Urinary bladder (tissue), 4 donors: Measurements from ENCODE around the gene ABR. TPM values are rescaled to one million over a fixed set of nuclear protein-coding genes. Genes with fewer than 3 reads are reported as not detected.
"Not testable (repeated sequence)": the region's sequence is repeated elsewhere in the genome, so short reads cannot be mapped to it uniquely, and the experiment has no call there.

Experiments used
- DNase-seq: peaks from one replicate; pipeline ENCODE4 v3.0.0-alpha.2; 2015; ENCODE audit errors: extremely low spot score
- H3K27ac ChIP-seq: one replicate; pipeline ENCODE4 v1.5.1; 2013; ENCODE audit warnings: low read depth, mild to moderate bottlenecking, moderate library complexity
- H3K36me3 ChIP-seq: one replicate; pipeline ENCODE4 v1.6.1; 2013; ENCODE audit warnings: mild to moderate bottlenecking, moderate library complexity; ENCODE audit not compliant: insufficient read depth
- H3K4me1 ChIP-seq: one replicate; pipeline ENCODE4 v1.6.1; 2013; ENCODE audit warnings: mild to moderate bottlenecking, moderate library complexity; ENCODE audit not compliant: insufficient read depth
- H3K4me3 ChIP-seq: one replicate; pipeline ENCODE4 v1.5.1; 2013; ENCODE audit warnings: low read depth, low read length
- WGBS: extraction: QIAGEN DNeasy Blood & Tissue Kit; methylation state at CpG from one replicate; pipeline ENCODE4 v1.1.7; 2013; 5-methylcytosine and 5-hydroxymethylcytosine counted together
- polyA plus RNA-seq: library from polyadenylated mRNA; stranded (reverse); fragments of 200-250 nt; gene quantifications from one replicate; pipeline ENCODE4 v1.2.3, GENCODE V29; 2013
- total RNA-seq: library from RNA; depleted of rRNA; stranded (reverse); fragments of >200 nt; gene quantifications from one replicate; pipeline ENCODE4 v1.2.3, GENCODE V29; 2014
- donor health status: healthy with polysubstance abuse.
- donor health status: healthy.

Gene ABR
- total and polyA plus RNA-seq, 2 donors, result 37.1 to 53.9 TPM

DNA sequence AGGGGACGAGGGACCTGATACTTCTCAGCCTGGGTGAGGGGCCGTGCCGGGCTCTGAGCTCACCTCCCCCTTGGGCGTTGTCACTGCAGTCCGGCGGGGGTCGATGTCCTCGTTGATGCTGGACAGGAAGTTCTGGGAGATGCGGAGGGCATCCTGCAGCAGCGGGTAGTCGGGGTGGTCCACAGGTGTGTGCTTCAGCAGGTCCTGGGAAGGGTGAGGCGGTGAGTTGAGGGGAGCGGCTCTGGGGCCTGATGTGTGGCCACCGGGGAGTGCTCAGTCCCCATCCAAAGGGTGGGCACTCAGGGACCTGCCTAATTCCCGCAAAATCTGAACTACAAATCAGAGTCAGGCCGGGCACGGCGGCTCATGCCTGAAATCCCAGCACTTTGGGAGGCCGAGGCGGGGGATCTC, 107.2 kb downstream of the ABR start:
- peaks cover 12% of the 10 kb centered on the region for H3K36me3 ChIP-seq
- WGBS, result 91% methylated on average over 20 of the region's 20 CpGs
- DNase-seq, result no peak

DNA sequence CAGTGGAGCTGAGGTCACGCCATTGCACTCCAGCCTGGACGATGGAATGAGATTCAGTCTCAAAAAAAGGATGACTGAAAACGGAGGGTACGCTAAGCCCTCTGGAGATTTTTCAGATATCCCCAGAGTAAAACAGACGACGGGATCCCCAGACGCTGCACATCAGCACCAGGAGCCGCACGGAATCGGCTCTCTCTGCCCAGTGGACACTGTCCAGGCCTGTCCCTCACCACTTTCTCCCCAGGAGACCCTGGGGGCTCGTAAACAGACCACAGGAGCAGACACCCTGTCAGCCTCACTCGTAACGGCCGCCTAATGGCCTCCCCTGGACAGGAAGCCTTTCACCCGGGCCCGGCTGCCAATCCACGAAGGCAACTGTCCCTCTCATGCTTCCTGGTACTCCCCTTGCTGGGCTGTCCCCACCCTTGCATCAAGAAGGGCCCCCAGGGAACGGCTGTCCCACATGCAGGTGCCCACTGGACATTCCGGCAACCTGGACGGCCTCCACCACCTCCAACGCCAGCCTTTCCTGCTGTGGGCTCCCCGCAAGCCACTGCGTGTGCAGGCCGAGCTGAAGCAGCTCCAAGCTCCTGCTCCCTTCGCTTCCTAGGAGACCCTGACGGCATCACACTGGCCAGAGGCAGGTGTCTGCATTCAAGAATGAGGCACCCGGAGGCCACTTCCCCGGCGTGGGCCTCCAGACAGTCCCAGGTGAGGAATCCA, 108.5 kb downstream of the ABR start:
- no peak for DNase-seq
- peaks cover 12% of the 10 kb centered on the region for H3K36me3 ChIP-seq

More for the DNA sequence above, 107.2 kb downstream of the ABR start:
- Histone ChIP-seq H3K27ac (no peak overlapping the region), H3K4me3 (no peak overlapping the region), H3K4me1 (no peaks in the 10 kb centered on the region)

DNA sequence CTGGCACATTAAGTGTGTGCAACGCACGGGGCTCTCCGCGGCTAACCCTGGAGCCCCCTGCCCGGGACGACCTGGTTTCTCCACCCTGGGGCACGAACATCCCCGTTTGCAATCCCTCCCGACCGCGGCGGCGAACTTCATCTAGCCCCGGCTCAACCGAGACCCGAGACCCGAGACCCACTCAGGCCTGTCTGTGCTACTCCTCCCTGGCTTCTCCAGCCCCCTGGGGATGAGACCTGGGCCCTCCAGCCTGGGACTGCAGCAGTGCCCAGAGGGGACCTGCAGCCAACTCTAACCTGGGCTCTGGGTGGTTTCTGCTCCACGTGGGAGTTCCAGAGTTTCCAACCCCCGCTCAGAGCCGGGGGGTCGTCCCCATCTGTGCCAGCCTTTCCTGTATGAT, 109.4 kb downstream of the ABR start:
- peaks cover 12% of the 10 kb centered on the region for H3K36me3 ChIP-seq
- WGBS, result 88% methylated on average over 21 of the region's 21 CpGs
- no peak for DNase-seq
- H3K4me3 ChIP-seq, result no peak overlapping the region
- H3K4me1 ChIP-seq, result no peaks in the 10 kb centered on the region
- no peak overlapping the region for H3K27ac ChIP-seq

More for the DNA sequence above, 108.5 kb downstream of the ABR start:
- H3K4me3 ChIP-seq, result no peak overlapping the region
- no peaks in the 10 kb centered on the region for H3K4me1 ChIP-seq
- 88% methylated on average over 29 of the region's 29 CpGs for WGBS
- no peak overlapping the region for H3K27ac ChIP-seq

DNA sequence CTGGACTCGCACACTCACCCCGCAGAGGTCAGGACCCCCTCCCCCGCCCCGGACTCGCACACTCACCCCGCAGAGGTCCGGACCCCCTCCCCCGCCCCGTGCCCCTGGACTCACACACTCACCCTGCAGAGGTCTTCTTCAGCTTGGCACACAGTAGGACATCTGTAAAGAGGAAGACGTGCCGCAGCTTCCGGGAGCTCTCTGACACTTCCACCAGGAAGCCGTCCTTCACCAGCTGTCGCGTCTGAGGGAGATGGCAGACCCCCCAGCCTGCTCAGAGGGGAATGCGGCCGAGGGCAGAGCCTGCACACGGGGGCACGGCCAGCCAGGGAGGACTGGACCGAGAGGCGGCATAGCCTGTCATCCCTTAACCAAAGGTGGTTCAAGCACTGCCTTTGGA, 109.9 kb downstream of the ABR start:
- peaks cover 12% of the 10 kb centered on the region for H3K36me3 ChIP-seq

DNA sequence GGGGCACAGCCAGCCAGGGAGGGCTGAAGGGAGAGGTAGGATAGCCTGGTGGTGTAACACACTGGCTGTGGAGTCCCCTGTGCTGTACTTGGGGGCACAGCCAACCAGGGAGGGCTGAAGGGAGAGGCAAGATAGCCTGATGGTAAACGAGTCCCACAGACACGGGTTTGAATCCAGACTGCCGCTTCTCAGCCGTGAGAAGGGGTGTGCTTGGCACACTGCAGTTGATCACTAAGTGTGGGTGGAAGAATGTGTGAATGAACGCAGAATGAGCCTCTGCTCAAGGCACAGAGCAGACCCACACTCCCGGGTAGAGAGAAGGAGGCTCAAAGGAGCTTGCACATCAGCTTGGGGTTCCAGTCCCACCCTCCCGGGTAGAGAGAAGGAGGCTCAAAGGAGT, 111.4 kb downstream of the ABR start:
- H3K27ac ChIP-seq, result no peak overlapping the region
- no peaks in the 10 kb centered on the region for H3K4me1 ChIP-seq
- H3K4me3 ChIP-seq, result no peak overlapping the region
- no peak for DNase-seq
- peaks cover 12% of the 10 kb centered on the region for H3K36me3 ChIP-seq
- 93% methylated on average over 7 of the region's 7 CpGs for WGBS

More for the DNA sequence above, 109.9 kb downstream of the ABR start:
- DNase-seq, result no peak
- Histone ChIP-seq H3K4me3 (no peak overlapping the region), H3K27ac (no peak overlapping the region), H3K4me1 (no peaks in the 10 kb centered on the region)
- WGBS, result 91% methylated on average over 21 of the region's 21 CpGs

DNA sequence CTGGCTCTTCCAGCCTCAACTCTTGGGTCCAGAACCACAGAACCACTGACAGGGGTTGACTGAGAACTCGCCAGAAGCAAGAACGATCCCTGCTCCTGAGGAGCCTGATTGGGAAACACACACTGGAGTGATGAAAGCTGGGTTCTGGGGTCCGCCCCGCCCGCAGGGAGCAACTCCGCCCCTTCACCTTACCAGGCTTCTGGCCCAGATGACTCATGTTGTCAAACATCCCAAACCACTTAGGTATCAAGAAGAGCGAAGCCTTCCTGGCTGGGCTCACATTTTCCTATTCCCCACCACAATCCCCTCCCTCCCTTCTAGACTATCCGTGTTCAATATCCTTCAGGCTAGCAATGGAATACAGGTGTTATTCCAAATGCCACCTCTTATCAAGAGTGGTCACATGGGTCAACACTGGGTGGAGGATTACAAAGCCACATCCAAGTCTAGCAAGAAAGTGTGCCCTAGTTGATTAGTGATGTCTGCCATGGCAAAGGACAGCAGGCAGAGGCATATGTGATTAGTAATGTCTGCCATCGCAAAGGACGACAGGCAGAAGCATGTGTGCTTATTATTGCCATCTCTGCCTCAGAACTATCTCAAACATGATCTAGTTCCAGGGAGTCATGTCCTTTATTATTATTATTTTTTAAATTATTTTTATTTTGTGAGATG, 112.4 kb downstream of the ABR start:
- no peak for DNase-seq
- Histone ChIP-seq H3K4me3 (no peak overlapping the region), H3K27ac (no peak overlapping the region), H3K36me3 (peaks cover 9% of the 10 kb centered on the region), H3K4me1 (no peaks in the 10 kb centered on the region)
- WGBS, result 88% methylated on average over 10 of the region's 10 CpGs

DNA sequence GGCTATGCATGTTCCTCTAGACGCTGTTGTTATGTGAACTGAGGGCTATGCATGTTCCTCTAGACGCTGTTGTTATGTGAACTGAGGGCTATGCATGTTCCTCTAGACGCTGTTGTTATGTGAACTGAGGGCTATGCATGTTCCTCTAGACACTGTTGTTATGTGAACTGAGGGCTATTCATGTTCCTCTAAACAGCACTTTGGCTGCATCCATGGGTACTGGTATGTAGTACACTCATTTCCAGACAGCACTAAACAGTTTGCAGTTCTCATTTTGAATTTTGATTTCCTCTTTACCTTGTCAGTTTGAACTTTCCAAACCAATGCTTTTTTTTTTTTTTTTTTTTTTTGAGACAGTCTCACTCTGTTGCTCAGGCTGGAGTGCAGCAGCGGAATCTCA, 114.4 kb downstream of the ABR start:
- H3K4me3 ChIP-seq, H3K27ac ChIP-seq, DNase-seq, H3K36me3 ChIP-seq, H3K4me1 ChIP-seq: not testable (repeated sequence)
- 53% methylated on average over 2 of the region's 4 CpGs for WGBS

DNA sequence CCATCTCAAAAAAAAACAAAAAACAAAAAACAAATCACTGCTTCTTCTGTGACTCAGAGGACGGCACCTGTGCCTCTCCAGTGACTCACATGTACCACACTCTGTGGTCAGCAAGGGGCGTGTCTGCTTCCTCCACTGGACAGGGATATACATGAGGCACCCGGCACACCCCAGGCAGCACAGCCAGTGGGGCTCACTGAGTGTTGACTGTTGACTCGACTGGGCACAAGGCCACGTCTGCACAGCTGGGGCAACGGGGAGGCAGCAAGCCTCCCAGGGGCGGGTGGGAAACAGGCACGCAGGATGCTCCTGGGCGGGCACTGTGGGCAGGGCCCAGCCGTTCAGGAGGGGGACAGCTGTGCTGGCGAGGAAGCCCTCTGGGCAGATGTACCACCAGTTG, 118.8 kb downstream of the ABR start:
- no peak for DNase-seq
- H3K4me3 ChIP-seq, result no peak overlapping the region
- H3K4me1 ChIP-seq, result no peaks in the 10 kb centered on the region
- no peak overlapping the region for H3K27ac ChIP-seq
- H3K36me3 ChIP-seq, result no peaks in the 10 kb centered on the region
- 65% methylated on average over 11 of the region's 11 CpGs for WGBS

DNA sequence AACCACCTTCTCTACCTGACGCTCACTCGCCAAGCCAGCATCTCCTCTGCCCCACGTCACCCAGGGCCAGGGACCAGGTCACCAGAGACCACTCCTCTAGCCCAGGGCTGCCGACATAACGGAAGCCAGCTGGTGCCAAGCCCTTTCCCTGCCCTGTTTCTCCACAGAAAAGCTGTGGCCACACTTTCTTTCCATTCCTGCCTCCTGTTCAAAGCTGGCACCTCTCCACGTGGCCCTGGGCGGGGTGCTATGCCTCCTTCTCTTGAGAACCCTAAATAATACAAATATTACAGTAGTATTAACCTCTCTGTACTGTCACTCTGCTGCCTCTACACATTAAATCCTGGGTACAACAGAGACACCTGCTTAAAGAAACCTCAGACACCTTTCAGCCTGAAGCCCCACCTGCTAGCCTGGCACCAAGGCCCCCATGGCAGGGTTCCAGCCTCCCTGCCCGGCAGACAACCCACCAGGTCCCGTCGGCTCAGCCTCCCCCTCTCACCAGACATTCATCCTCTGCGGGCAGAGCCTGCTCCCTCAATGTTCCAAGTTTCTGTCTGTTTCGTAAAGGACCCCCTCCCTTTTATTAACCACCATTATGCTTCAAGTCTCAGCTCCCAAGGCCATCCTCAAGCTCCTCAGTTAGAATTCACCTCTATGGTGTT, 120.5 kb downstream of the ABR start:
- Histone ChIP-seq H3K4me3 (no peak overlapping the region), H3K27ac (no peak overlapping the region), H3K36me3 (no peaks in the 10 kb centered on the region), H3K4me1 (no peaks in the 10 kb centered on the region)
- WGBS, result 94% methylated on average over 12 of the region's 12 CpGs
- DNase-seq, result no peak

DNA sequence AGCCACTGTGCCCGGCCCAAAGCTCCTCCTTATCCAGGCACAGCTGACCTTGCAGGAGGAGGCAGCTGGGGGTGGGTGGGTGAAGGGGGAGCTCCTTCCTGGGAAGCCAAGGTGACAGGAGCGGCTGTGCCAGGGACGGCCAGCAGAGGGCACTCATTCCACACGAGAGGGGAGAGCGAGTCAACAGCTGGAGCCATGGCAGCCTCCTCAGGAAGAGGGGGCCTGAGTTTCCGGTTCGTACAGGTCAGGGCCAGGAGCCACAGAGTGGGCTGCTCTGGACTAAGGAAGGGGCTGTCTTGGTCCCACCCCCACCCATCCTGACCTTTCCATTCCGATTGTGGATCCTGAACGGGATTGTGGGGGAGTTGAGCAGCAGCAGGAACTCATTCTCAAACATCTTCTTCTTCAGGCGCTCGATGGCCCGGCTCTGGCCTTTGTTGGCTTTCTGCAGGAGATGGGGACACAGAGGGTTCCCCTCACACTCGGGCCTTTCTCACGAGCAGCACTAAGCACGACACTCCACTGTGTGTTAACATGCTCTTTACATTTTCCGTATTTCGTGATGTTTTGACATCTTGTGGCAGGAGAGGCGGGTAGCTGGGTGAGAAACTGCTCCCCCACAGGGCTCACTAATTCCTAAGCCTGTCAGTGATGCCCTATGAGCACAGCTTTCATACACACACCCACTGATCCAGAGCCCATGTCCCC, 121.2 kb downstream of the ABR start:
- Histone ChIP-seq H3K4me1 (no peaks in the 10 kb centered on the region), H3K27ac (no peak overlapping the region), H3K4me3 (no peak overlapping the region), H3K36me3 (no peaks in the 10 kb centered on the region)
- WGBS, result 91% methylated on average over 18 of the region's 18 CpGs
- no peak for DNase-seq

DNA sequence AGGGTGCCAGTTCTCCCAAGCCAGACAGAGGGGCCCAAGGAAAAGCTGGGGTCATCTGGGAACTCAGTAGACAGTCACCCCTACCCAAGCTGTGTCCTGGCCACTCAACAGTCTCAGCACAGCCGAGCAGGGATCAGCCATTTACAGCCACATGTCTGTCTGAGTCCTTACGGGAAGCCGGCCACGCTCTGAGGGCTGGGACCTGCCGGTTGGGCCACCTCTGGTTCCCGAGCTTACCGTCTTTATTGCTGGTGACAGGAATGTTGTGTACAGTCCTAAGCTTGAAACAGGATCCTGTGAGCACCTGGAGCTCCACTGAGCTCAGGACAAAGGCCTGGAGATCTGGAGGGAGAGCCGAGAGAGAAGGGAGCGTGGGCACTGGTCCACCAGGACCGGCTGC, 123.0 kb downstream of the ABR start:
- Histone ChIP-seq H3K36me3 (no peaks in the 10 kb centered on the region), H3K4me1 (no peaks in the 10 kb centered on the region), H3K4me3 (no peak overlapping the region), H3K27ac (no peak overlapping the region)
- DNase-seq, result no peak
- WGBS, result 76% methylated on average over 10 of the region's 10 CpGs

DNA sequence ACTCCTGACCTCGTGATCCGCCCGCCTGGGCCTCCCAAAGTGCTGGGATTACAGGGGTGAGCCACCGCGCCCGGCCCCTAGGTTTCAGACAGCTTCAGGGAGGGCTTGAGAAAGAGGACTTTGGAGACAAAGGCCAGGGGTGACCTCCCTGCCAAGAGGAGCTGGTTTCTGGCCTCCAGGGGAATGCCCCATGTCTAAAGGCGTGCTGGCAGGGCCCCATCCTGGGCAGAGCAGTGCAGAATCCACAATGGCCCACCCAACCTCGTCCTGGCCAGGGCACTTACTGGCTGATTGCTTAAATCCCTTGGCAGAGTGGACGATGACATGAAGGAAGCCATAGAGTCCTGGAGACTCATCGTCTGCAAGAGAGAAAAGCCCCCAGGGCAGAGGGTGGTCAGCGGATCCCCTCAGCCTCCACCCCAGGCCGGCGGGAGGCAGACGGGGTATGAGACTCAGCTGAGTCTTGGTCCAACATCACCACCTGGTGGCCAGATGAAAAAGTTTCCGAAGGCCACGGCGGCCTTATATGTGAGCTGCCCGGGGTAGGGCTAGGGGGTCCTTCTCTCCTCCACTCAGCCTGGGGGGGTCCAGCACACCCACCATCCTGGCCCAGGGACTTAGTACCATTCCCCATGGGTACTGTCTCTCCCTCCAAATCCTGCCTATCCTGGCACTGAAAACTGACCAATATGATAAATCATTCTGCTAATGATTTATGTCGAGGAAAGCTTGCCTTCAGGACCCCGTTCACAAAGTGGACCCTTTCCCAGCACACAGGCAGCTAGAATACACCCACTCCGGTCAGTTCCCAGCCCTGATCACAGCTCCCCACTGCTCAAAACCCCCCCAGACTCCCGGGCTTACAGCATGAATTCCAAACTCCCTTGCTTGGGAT, 123.8 kb downstream of the ABR start:
- no peak overlapping the region for H3K27ac ChIP-seq
- DNase-seq, result no peak
- no peaks in the 10 kb centered on the region for H3K36me3 ChIP-seq
- H3K4me1 ChIP-seq, result no peaks in the 10 kb centered on the region
- 44% methylated on average over 22 of the region's 22 CpGs for WGBS
- no peak overlapping the region for H3K4me3 ChIP-seq

DNA sequence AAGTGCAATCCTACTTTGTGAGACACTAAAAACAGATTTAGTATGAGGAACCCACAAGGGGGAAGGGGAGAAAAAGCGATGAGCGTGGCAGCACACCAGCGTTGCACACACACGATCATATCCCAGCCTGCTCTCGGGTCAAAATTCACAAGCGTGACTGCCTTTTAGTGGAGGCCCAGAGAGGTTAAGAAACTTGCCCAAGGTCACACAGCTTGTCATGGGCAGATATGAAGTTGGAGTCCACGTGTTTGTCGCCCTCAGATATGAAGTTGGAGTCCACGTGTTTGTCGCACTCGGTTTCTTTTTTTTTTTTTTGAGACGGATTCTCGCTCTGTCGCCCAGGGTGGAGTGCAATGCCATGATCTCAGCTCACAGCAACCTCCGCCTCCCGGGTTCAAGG, 124.5 kb downstream of the ABR start:
- no peak overlapping the region for H3K4me3 ChIP-seq
- WGBS, result 91% methylated on average over 16 of the region's 16 CpGs
- H3K4me1 ChIP-seq, result no peaks in the 10 kb centered on the region
- no peaks in the 10 kb centered on the region for H3K36me3 ChIP-seq
- no peak for DNase-seq
- H3K27ac ChIP-seq, result no peak overlapping the region
